Measurements from ENCODE around the gene CCT2.

The CCT2 gene

DNA sequence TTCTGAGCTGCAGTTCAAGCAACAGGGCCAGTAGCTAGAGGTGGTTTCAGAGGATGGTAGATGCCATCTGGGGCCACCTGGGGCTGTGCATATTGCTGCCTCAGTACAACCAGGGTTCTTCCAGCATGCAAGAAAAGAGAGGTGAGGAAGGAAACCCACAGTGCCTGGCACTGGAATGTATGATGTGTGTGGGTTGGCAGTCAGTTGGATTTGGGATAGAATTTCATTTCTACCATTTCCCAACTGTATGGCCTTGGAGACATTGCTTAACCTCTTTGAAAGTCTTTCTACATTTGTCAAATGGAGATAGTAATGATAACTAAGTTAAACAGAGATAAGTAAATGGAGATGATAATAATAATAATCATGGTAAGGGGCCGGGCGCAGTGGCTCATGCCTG lies 35.7 kb downstream of the CCT2 start:
- Histone ChIP-seq H3K27me3 (no peaks in the 10 kb centered on the region), H3K9me3 (no peaks in the 10 kb centered on the region), H3K4me3 (ENCODE audit: low read depth, low read length) (no peak overlapping the region), H3K36me3 (no peaks in the 10 kb centered on the region), H3K4me1 (peaks cover 5% of the 10 kb centered on the region)
- DNase-seq = no peak
- TF ChIP-seq, protein P1, sequence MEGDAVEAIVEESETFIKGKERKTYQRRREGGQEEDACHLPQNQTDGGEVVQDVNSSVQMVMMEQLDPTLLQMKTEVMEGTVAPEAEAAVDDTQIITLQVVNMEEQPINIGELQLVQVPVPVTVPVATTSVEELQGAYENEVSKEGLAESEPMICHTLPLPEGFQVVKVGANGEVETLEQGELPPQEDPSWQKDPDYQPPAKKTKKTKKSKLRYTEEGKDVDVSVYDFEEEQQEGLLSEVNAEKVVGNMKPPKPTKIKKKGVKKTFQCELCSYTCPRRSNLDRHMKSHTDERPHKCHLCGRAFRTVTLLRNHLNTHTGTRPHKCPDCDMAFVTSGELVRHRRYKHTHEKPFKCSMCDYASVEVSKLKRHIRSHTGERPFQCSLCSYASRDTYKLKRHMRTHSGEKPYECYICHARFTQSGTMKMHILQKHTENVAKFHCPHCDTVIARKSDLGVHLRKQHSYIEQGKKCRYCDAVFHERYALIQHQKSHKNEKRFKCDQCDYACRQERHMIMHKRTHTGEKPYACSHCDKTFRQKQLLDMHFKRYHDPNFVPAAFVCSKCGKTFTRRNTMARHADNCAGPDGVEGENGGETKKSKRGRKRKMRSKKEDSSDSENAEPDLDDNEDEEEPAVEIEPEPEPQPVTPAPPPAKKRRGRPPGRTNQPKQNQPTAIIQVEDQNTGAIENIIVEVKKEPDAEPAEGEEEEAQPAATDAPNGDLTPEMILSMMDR (IDR thresholded peaks at IDR 0.05; ENCODE audit: low read depth, low read length) = no peak

DNA sequence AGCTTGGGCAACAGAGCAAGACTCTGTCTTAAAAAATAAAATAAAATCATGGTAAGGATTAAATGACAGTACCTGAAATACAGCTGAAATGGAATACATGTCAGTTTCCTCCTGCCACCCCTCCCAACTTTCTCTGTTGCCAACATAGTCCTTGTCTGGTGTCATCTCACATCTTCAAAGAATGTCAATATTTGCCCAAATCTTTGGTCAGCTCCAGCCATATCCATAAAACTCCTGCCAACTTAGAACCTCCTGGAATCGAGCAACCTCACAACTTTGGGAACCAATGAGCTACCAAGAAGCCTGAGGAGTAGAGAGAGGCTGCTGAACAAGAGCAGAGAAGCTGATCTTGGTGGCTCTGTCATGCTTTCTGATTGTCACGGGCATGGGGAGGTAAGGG lies 36.3 kb downstream of the CCT2 start:
- peaks cover 5% of the 10 kb centered on the region for H3K4me1 ChIP-seq
- H3K9me3 ChIP-seq = no peaks in the 10 kb centered on the region
- DNase-seq = no peak
- no peaks in the 10 kb centered on the region for H3K27me3 ChIP-seq
- no peaks in the 10 kb centered on the region for H3K36me3 ChIP-seq
- TF ChIP-seq, protein P1 (IDR thresholded peaks at IDR 0.05; ENCODE audit: low read depth, low read length) = no peak
- no peak overlapping the region for H3K4me3 ChIP-seq (ENCODE audit: low read depth, low read length)

DNA sequence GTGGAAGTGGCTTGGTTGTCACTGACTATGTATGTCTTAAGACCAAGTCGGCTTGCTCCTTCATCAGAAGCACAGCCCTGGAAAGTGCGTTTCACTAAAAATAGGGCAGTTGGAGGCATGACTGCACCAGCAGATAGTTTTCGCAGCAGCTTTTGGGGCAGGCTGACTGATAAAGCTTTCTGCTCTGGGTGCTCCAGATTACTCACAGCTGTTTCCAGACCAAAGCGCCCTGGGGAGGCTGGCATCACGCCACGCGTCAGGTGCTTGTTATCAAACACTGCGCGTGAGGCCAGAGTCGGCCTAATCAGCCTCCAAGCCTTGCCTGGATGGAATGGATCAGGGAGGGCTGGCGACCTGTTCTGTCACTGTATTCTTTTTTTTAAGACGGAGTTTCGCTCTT lies 38.7 kb downstream of the CCT2 start:
- TF ChIP-seq, protein P1 (IDR thresholded peaks at IDR 0.05; ENCODE audit: low read depth, low read length) = no peak
- DNase-seq = peak; percentile 87
- no peak overlapping the region for H3K4me3 ChIP-seq (ENCODE audit: low read depth, low read length)

DNA sequence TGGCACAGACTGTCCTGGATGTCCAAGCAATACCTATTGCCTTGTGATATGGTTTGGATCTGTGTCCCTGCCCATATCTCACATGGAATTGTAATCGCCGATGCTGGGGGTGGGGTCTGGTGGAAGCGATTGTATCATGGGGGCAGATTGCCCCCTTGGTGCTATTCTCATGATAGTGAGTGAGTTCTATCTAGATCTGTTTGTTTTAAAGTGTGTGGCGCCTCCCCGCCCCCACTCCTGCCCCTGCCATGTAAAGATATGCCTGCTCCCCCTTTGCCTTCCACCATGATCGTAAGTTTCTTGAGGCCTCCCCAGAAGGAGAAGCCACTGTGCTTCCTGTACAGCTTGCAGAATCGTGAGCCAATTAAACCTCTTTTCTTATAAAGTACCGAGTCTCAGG lies 42.2 kb downstream of the CCT2 start:
- DNase-seq = no peak
- Histone ChIP-seq H3K4me3 (ENCODE audit: low read depth, low read length) (no peak overlapping the region), H3K36me3 (no peaks in the 10 kb centered on the region), H3K4me1 (no peaks in the 10 kb centered on the region), H3K9me3 (no peaks in the 10 kb centered on the region), H3K27me3 (no peaks in the 10 kb centered on the region)
- TF ChIP-seq, protein P1 (IDR thresholded peaks at IDR 0.05; ENCODE audit: low read depth, low read length) = no peak

More for the DNA sequence above, 38.7 kb downstream of the CCT2 start:
- peaks cover 2% of the 10 kb centered on the region; the same call in 1 of the 2 replicates for H3K4me1 ChIP-seq
- no peaks in the 10 kb centered on the region for H3K27me3 ChIP-seq
- H3K9me3 ChIP-seq = no peaks in the 10 kb centered on the region
- H3K36me3 ChIP-seq = no peaks in the 10 kb centered on the region

DNA sequence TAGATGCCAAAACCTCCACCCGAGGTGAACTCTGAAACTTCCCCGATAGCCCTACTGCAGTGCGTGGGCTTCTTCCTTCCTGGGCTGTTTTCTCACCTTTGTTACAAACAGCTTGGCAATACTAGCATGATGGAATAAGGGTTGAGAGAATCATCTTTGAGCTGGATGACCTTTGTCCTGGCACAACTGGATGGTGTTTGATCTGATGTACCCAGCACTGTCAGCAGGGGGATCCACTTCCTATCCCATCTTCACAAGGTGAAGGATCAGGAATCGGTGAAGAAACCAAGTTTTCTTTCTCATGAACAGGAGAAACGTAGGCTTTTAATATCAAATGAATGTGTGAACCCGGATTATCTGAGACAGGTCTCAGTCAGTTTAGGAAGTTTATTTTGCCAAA lies 44.9 kb downstream of the CCT2 start:
- Histone ChIP-seq H3K4me1 (no peaks in the 10 kb centered on the region), H3K9me3 (no peaks in the 10 kb centered on the region), H3K4me3 (ENCODE audit: low read depth, low read length) (no peak overlapping the region), H3K36me3 (no peaks in the 10 kb centered on the region), H3K27me3 (no peaks in the 10 kb centered on the region)
- DNase-seq = no peak
- TF ChIP-seq, protein P1 (IDR thresholded peaks at IDR 0.05; ENCODE audit: low read depth, low read length) = peak; percentile 42

DNA sequence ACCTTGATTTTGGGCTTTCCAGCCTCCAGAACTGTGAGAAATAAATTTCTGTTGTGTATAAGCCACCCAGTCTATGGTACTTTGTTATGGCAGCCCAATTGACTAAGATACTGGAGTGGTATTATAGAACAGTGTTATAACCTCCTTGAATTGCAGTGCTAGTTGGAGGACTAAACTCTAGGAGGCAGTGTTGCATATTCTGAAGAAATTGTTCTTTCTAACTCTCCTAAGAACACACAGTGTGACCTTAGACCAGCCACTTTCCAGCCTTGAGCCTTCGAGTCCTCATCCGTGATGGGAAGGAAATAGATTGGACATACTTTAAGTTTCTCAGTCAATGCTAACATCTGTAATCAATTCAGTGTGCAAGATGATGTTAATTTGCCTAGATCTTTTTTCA lies 47.8 kb downstream of the CCT2 start:
- no peaks in the 10 kb centered on the region for H3K9me3 ChIP-seq
- H3K4me1 ChIP-seq = no peaks in the 10 kb centered on the region
- no peaks in the 10 kb centered on the region for H3K27me3 ChIP-seq
- TF ChIP-seq, protein P1 (IDR thresholded peaks at IDR 0.05; ENCODE audit: low read depth, low read length) = 0 out of 2 replicates have a peak, but pooled peaks have one; percentile 13
- no peaks in the 10 kb centered on the region for H3K36me3 ChIP-seq
- H3K4me3 ChIP-seq (ENCODE audit: low read depth, low read length) = no peak overlapping the region
- no peak for DNase-seq

Data from BE2C (cell line).